HepG2 (cell line): Measurements from ENCODE around the gene CCNJL. TPM values are rescaled to one million over a fixed set of nuclear protein-coding genes. Genes with fewer than 3 reads are reported as not detected.

Experiments
- ATAC-seq: fragments of 200-7000 bp; cut with Tn5 transposase; 3 replicates; pipeline ENCODE4 v1.9.1; 2020; ENCODE audit warnings: mild to moderate bottlenecking, moderate library complexity
- BruUV-seq: library from RNA; stranded (reverse); fragments of 400-500 nt; replicated peaks from 2 replicates; lab custom pipeline; 2021; lab: Mats Ljungman, UMichigan
- CTCF ChIA-PET: fragments of 300-600 bp; formaldehyde crosslinking; extraction: SDS; loops from one replicate; lab custom pipeline; 2021; ENCODE audit warnings: low total read pairs, inconsistent platforms, low intra/inter-chr PET ratio; lab: Yijun Ruan, JAX
- POLR2A ChIA-PET: fragments of 350-600 bp; sonication (Branson Sonifier 250); formaldehyde crosslinking; loops from one replicate; lab custom pipeline; 2020; ENCODE audit warnings: antibody characterized with exemption, inconsistent platforms; lab: Yijun Ruan, JAX
- DNase-seq: peaks from one replicate; pipeline ENCODE4 v3.0.0-alpha.2; 2015; ENCODE audit warnings: low spot score
- FAIRE-seq: peaks from 3 replicates; lab custom pipeline; 2011; peaks lifted over from hg19 to GRCh38; lab: Jason Lieb, UNC
- H2AFZ ChIP-seq: one replicate; pipeline ENCODE4 v1.6.1; 2011; ENCODE audit warnings: low read length, inconsistent platforms
- H3K27ac ChIP-seq: fragments of 300-600 bp; 3 replicates; pipeline ENCODE4 v1.8.0; 2011; ENCODE audit warnings: mixed run types, mild to moderate bottlenecking, mixed read lengths, low read length, inconsistent platforms; ENCODE audit not compliant: insufficient read depth; ENCODE audit errors: extremely low read length
- H3K27me3 ChIP-seq, 2 experiments: fragments of 200-600 bp in 1 of 2; 2 replicates in 1 of 2; 3 replicates in 1 of 2; pipeline versions ENCODE4 v1.6.0 to v1.8.0; 2011; ENCODE audit warnings: low read length in 2 of 2, mild to moderate bottlenecking in 2 of 2, moderate library complexity in 2 of 2, inconsistent platforms in 1 of 2; ENCODE audit not compliant: insufficient read depth in 2 of 2, control insufficient read depth in 1 of 2
- H3K36me3 ChIP-seq, 2 experiments: fragments of 200-600 bp in 1 of 2; replicated peaks in 1 of 2; 2 replicates in 1 of 2; 3 replicates in 1 of 2; pipeline versions ENCODE4 v1.5.1 to v1.8.0; 2011; ENCODE audit warnings: low read length in 2 of 2, inconsistent platforms in 1 of 2; ENCODE audit not compliant: insufficient read depth in 2 of 2, control insufficient read depth in 1 of 2
- H3K4me1 ChIP-seq: 2 replicates; pipeline ENCODE4 v1.5.1; 2012; ENCODE audit warnings: low read length, inconsistent platforms; ENCODE audit not compliant: insufficient read depth
- H3K4me2 ChIP-seq: 2 replicates; pipeline ENCODE4 v1.6.0; 2011; ENCODE audit warnings: low read depth, low read length, inconsistent platforms
- H3K4me3 ChIP-seq, 3 experiments: fragments of 200-600 bp in 1 of 3; sonication (generic), shearing (Covaris generic) in 1 of 3; replicated peaks in 1 of 3; 2 replicates each; pipeline ENCODE4 v1.5.1; 2011 to 2016; ENCODE audit warnings: low read length in 3 of 3, inconsistent platforms in 2 of 3, low read depth in 2 of 3, mild to moderate bottlenecking in 2 of 3, control low read depth in 1 of 3, mixed read lengths in 1 of 3; ENCODE audit not compliant: insufficient read depth in 1 of 3
- H3K79me2 ChIP-seq: one replicate; pipeline ENCODE4 v1.6.1; 2011; ENCODE audit warnings: low read length, inconsistent platforms; ENCODE audit not compliant: insufficient read depth
- H3K9ac ChIP-seq: 2 replicates; pipeline ENCODE4 v1.6.0; 2011; ENCODE audit warnings: mild to moderate bottlenecking, low read depth, low read length, inconsistent platforms; ENCODE audit not compliant: insufficient read depth
- H3K9me3 ChIP-seq: 2 replicates; pipeline ENCODE4 v1.5.1; 2012; ENCODE audit warnings: mild to moderate bottlenecking, low read length
- H4K20me1 ChIP-seq: 2 replicates; pipeline ENCODE4 v1.6.0; 2011; ENCODE audit warnings: inconsistent platforms, mild to moderate bottlenecking, low read length, moderate library complexity; ENCODE audit not compliant: insufficient read depth
- ASH2L ChIP-seq: fragments of 300-600, 200-600 bp; sonication (generic); IDR thresholded peaks from 2 replicates; pipeline ENCODE4 v1.7.0; 2017; ENCODE audit warnings: low read depth, mild to moderate bottlenecking, moderate library complexity, mixed read lengths, low read length; ENCODE audit not compliant: insufficient read length
- NFATC3 ChIP-seq: sonication (generic); formaldehyde crosslinking; IDR thresholded peaks from 2 replicates; pipeline ENCODE4 v1.5.1; 2020; ENCODE audit warnings: mild to moderate bottlenecking, missing genetic modification reagents
- SIX1 ChIP-seq: sonication (generic); formaldehyde crosslinking; IDR thresholded peaks from 2 replicates; pipeline ENCODE4 v1.4.0; 2020; ENCODE audit warnings: missing genetic modification reagents, borderline replicate concordance
- SRSF4 ChIP-seq: fragments of 200-400 bp; formaldehyde crosslinking; IDR thresholded peaks from one replicate; pipeline ENCODE4 v1.6.1; 2018; ENCODE audit warnings: mild to moderate bottlenecking, low read depth, low read length, moderate library complexity; ENCODE audit not compliant: poor library complexity, severe bottlenecking
- TBX2 ChIP-seq: sonication (generic); formaldehyde crosslinking; IDR thresholded peaks from 2 replicates; pipeline ENCODE4 v1.5.0; 2020; ENCODE audit warnings: missing genetic modification reagents, mild to moderate bottlenecking, borderline replicate concordance
- ZBTB1 ChIP-seq: sonication (generic); formaldehyde crosslinking; IDR thresholded peaks from 2 replicates; pipeline ENCODE4 v1.4.0; 2020; ENCODE audit warnings: missing genetic modification reagents, borderline replicate concordance
- ZNF501 ChIP-seq: sonication (generic); formaldehyde crosslinking; IDR thresholded peaks from 2 replicates; pipeline ENCODE4 v1.5.1; 2020; ENCODE audit warnings: mild to moderate bottlenecking, moderate library complexity, missing genetic modification reagents
- ZUFSP ChIP-seq: sonication (generic); formaldehyde crosslinking; IDR thresholded peaks from 2 replicates; pipeline ENCODE4 v1.9.0; 2021; ENCODE audit warnings: missing genetic modification reagents, mild to moderate bottlenecking, borderline replicate concordance
- WGBS: methylation state at CpG from one replicate; pipeline ENCODE4 v1.1.6; 2017; ENCODE audit warnings: low lambda C conversion rate; 5-methylcytosine and 5-hydroxymethylcytosine counted together
- in situ Hi-C: cut with HindIII; loops from 2 replicates; pipeline ENCODE4 v1.10.0; 2017; ENCODE audit warnings: low pct_unique_long_range_greater_than_20kb; ENCODE audit not compliant: extremely low pct_ligation_motif_present
- intact Hi-C: fragments of 100-400 bp; cut with micrococcal nuclease; formaldehyde crosslinking; loops from one replicate; pipeline ENCODE4 v1.10.0; 2022; ENCODE audit not compliant: unreplicated experiment
- polyA plus RNA-seq, 8 experiments: library from polyadenylated mRNA; depleted of rRNA in 3 of 8; stranded (reverse) in 7 of 8; unstranded in 1 of 8; fragments of >200 nt; fragmentation: Illumina TruSeq in 4 of 8; extraction: Trizol in 4 of 8; gene quantifications; 2 replicates each; pipeline versions ENCODE4 v1.2.1 to v1.2.3, GENCODE V29; 2011 to 2016; ENCODE audit warnings: low read depth in 4 of 8, missing spikeins in 1 of 8, mixed read lengths in 1 of 8; ENCODE audit not compliant: insufficient read depth in 1 of 8
- total RNA-seq, 5 experiments: library from RNA; depleted of rRNA; stranded (reverse); fragments of >200 nt; fragmentation: Illumina TruSeq; extraction: Trizol; gene quantifications; 2 replicates each; pipeline ENCODE4 v1.2.3, GENCODE V29; 2016; ENCODE audit warnings: low read depth in 1 of 5

CCNJL gene
- total and polyA plus RNA-seq, 2 of the 13 experiments (the other 11 are each of a cell fraction or from before 2014, with no cell fraction given) = 1.6 to 4.4 TPM

GRCh38 chr5:160253441-160253840, 58.9 kb downstream of the CCNJL start:
- Histone ChIP-seq H4K20me1 (no peaks in the 10 kb centered on the region), H2AFZ (no peak overlapping the region), H3K4me2 (no peak overlapping the region), H3K4me3 (no peak overlapping the region), H3K79me2 (no peaks in the 10 kb centered on the region), H3K27me3 (no peaks in the 10 kb centered on the region), H3K9me3 (no peaks in the 10 kb centered on the region), H3K36me3 (peaks cover 0 to 2% of the 10 kb centered on the region in 2 experiments; a peak in 1 of 5 replicates), H3K4me1 (no peaks in the 10 kb centered on the region), H3K27ac (no peak overlapping the region), H3K9ac (no peak overlapping the region)
- no peak for FAIRE-seq
- no TSS peak for BruUV-seq
- intact Hi-C loops = no loop called here
- no peak for TF ChIP-seq ASH2L
- no peak for TF ChIP-seq NFATC3 (CRISPR knock-in tag)
- no peak for TF ChIP-seq ZBTB1 (CRISPR knock-in tag)
- TF ChIP-seq ZUFSP (CRISPR knock-in tag) = no peak
- no peak for TF ChIP-seq TBX2 (CRISPR knock-in tag)
- TF ChIP-seq SIX1 (CRISPR knock-in tag) = no peak
- TF ChIP-seq SRSF4 = no peak
- no peak for TF ChIP-seq ZNF501 (CRISPR knock-in tag)
- no peak for DNase-seq
- POLR2A ChIA-PET = no interaction called here
- WGBS = 67% methylated on average over 1 of the region's 17 CpGs
- CTCF ChIA-PET = no interaction called here
- in situ Hi-C loops = no loop called here
- no peak for ATAC-seq
